ENCODE data around the gene ANG.

DNA sequence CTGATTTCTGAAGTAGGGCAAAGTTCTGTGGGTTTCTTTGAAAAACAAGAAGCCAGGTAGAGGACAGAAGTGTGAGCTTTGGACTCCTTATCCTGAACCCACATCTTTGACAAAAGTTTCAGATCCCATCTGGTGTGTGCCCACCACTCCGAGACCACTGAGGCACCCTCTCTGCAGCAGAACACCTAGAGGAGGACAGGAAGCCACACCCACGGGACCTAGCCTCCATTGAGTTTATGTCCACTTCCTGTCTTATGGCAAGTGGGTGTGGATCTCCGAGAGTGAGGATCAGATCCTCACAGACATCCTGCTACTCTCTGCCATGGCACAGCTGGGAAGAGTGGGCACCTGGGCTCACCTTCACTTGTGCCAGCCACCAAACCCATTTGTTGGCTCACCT is 30.3 kb upstream of the ANG start:
- no peak for TF ChIP-seq POLR2A (IDR thresholded peaks at IDR 0.05)
- TF ChIP-seq, protein P1, sequence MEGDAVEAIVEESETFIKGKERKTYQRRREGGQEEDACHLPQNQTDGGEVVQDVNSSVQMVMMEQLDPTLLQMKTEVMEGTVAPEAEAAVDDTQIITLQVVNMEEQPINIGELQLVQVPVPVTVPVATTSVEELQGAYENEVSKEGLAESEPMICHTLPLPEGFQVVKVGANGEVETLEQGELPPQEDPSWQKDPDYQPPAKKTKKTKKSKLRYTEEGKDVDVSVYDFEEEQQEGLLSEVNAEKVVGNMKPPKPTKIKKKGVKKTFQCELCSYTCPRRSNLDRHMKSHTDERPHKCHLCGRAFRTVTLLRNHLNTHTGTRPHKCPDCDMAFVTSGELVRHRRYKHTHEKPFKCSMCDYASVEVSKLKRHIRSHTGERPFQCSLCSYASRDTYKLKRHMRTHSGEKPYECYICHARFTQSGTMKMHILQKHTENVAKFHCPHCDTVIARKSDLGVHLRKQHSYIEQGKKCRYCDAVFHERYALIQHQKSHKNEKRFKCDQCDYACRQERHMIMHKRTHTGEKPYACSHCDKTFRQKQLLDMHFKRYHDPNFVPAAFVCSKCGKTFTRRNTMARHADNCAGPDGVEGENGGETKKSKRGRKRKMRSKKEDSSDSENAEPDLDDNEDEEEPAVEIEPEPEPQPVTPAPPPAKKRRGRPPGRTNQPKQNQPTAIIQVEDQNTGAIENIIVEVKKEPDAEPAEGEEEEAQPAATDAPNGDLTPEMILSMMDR (IDR thresholded peaks at IDR 0.05) = no peak

All from esophagus squamous epithelium (tissue), 4 donors.